ENCODE measurements around the gene C8A.

The C8A gene

DNA sequence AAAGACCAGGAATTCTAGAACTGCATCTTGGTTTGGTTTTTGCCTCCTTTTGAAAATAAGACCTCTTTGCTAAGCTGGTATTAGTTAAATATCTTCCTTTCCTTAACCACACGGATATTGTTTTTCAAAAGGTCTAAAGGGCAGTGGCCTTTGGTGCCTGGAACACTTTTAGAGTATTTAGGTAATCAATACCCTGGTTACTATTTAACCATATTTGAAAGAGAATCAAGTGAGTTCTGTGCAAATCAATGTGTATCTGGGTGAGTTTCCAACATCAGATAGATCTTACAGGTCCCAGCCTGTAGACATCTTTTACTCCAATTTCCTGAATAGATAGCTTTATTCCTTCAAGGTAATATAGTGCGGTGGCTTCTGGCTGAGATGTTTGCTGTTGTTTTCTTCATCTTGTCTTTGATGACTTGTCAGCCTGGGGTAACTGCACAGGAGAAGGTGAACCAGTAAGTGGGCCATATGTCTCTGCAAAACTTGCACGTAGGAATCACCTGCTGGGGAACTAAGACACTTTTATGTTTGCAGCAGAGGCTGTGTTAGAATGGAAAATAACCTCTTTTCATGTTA lies at the start of gene C8A:
Gene C8A (plus strand): TSS at position 277 of the 579 bp plus-strand sequence. CDS start 105 bp downstream, at position 382.
- DNase-seq (ENCODE audit: low spot score): no peak

DNA sequence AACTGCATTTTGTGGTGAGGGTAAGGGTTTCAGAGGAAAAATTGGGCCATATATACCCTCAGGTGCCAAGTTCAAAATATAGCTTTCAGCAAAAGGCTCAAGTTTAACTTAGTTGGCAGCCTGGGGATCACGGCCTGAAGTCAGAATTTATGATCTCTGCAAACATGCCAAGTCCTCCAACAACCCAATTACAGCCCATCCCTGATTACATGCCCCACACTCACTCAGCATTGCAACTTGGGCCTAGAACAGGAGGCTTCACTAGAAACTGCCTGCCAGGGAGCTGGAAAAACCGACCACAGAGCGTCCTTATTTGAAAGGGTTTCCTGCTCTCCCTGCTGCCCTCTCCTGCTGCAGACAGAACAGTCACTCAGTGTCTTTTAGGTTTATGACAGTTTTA lies 47.8 kb upstream of the C8A start:
- no peak for DNase-seq (ENCODE audit: low spot score)

DNA sequence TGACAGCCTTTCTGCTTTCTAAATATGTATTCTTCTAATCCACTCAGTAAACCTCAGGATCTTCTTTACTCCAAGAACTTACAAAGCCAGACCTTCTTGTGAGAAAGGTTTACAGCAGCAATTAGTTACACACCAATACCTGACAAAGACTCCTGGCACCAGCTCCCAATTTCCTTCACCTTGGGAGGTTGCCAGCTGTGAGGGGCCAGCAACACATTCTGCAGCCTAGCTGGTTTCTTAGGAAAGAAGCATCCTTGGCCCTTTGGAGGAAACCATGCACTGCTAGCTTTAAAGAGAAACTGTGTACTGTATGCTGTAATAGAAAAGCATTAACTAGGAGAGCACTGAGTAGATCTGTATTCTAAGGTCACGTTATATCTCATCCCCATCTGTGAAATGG lies 46.2 kb upstream of the C8A start:
- DNase-seq (ENCODE audit: low spot score): no peak

DNA sequence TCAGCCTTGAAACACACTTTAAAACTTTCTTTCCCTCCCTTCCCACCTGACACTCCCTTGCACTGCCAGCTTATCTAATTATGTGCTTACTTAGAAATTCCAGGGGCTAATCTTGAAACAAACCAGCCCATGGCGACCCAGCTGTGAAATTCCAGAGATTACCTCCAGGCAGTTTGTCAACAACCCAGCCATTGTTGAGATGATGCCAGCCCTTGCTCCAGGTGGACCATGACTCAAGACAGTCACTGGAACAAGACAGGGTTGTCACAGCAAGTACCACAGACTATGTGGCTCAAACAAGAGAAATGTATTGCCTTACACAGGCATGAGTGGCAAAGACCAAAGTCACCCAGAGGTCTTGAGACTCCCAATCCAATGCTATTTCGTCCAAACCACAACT lies 43.3 kb upstream of the C8A start:
- DNase-seq (ENCODE audit: low spot score): no peak

DNA sequence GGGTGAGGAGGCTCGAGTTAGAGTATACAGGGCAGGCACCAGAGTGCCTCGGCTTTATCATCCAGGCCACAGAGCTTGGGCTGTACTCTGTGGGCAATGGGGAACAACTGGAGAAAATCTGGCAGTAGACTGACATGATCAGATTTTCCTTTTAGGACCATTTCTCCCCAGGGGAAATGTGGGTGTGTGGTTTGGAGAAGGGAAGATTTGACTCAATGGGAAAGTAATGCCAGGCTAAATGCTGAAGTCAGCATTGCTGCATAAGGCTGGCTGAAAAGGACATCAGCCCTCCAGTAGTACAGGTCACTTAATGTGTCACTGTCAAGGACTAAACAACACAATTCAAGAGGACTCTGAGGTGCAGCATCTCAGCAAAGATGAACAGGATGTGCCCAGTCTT lies 40.4 kb upstream of the C8A start:
- no peak for DNase-seq (ENCODE audit: low spot score)

DNA sequence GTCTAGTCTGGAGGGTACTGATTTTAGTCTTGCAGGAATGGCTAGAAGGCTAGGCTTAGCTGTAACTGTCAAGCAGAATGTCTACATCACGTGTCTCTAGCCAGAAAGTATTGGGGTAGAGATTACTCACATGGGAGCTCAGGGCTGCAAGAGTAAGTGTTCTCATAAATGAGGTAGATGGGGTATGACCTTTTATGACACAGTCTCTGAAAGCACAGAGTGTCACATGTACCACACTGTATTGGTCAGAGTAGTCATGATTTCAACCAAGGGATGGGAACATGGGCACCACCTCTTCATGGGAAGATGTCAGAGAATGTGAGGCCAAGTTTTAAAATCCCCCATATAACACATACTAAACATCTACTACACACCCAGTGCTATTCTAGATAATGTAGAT lies 38.3 kb upstream of the C8A start:
- no peak for DNase-seq (ENCODE audit: low spot score)

DNA sequence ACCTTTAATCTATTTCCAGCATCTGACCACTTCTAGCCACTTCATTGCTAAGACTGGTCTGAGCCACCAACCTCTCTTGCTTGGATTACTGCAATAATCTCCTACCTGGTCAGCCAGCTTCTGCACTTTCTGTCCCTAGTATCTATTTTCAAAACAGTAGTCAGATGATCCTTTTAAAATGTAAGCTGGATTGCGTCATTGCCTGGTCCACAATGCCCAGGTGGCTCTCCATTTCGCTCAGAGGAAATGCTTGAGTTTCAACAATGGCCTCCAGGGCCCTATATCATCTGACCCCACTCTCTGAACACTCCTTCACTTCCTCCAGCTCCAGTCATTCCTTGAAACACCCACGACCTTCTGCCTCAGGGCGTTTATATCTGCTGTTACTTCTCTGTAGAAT lies 37.7 kb upstream of the C8A start:
- no peak for DNase-seq (ENCODE audit: low spot score)

DNA sequence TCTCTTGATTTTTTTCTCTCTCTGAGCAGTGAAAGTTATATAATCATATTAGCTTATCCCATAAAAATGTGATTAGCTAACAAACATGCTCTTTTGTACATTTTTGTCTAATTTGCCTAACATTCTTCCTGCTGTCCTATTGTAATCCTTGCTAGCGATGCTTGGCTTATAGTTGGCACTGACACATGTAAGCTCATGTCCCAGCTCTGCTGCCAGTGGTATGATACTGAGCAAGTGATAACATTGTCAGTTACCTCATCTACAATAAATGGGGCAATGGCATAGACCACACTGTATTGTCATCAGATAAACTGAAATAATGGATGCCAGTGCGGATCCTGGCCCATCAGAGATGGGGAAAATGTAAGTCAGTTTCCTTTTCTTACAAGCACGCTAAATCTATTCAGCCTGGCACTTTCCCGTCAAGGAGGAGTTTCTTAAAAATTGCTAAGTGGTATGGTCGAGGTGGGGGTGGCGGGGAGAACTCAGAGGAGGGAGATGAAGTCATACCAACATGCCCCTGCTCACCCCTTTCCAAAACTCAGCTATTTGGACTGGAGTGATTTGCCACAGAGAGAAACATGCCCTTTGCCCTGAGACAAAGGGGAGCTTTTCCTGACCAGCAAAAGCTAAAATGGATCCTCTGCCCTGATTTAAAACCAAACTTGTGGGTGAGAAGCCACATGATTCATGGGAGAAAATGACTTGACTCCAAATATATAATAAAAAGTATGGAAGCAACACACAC lies 36.7 kb upstream of the C8A start:
- no peak for DNase-seq (ENCODE audit: low spot score)

DNA sequence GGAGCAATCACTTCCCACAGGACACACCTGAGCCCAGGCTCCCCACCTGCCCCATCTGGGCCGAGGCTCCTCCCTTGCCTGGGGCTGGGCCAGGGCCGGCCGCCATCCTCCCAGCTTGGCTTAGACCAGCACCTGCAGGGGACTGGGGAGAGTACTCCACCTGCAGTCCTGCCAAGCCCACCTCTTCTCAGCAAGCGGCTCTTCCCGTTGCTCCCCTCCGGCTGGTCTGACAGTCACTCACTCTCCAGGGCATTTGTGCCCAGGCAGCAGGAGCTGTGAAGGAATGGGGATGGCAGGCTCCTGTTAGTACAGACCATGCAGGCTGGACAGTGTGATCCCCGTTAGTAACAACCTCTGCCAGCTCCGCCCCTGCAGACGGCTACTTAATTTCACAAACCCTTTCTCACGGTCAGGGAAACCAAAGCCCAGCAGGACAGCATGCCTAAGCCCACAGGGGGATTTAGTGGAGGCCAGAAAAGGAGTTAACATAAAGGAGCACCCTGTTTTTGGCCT lies 35.2 kb upstream of the C8A start, which contains the start of gene FYB2:
Gene FYB2 (minus strand): TSS at position 18 of the 513 bp plus-strand sequence. CDS start 114 bp downstream, outside the sequence.
- no peak for DNase-seq (ENCODE audit: low spot score)

DNA sequence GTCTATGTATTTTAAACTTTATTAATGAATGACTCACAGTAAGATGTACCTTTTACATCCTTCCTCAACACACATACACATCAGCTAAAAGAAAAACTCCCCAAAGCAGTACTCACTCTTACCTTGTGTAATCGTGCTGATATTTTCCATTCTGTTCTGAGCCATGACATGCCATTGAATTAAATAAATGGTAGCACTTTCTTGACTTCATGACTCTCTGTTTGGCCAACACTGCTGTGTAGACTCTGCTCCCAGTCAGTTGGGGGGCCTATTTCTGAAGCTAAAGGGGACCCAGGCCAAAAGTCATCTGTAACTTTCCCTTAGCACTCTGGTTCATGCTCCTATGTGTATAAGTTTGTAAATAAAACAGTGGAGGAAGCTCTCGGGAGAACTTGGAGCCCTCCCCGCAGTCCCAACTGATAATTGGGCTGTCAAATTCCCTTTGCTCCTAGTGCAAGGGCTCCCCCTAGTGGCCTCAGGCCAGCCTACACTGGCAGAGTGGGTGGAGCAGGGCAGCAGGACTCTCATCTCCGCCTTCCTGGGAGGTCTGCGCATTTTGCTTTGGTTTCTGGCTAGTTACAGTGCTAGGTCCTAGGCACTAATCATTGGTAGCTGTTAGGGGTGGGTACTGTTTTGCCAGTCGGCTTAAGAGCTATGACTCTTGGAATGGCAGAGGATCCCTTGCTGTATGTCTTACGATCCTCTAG lies 33.7 kb upstream of the C8A start:
- DNase-seq (ENCODE audit: low spot score): peak; percentile 66

DNA sequence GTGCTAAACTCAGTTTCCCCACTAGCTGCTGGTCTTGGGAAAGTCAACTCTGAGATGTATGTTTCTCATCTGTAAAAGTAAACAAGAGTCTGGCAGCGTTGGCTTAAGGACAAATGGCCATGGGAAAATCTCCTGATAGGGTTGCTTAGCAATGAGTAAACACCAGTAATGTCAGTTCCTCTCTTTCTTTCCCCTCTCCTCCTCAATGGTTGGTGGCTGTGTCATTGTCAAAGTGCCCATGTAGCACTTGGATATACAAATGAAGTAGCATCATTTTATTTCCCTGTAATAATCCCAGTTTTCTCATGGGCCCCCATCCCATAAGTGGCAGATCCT lies 33.2 kb upstream of the C8A start:
- no peak for DNase-seq (ENCODE audit: low spot score)

DNA sequence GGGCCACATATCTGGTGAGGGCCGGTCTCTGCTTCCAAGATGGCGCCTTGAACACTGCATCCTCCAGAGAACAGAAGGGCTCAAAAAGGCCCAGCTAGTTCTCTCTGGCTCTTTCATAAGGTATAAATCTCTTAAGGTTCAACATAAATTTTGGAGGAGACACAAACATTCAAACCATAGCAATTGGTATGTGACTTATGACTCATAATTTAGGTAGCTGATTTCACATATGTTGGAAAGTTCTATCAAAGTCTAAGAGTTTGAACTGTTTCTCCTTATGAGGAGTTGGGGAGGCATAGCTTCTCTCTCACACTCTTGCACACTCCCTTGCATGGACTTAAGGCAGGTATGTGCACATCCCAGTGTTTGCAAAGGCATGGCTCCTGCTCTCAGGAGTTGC lies 30.3 kb upstream of the C8A start:
- no peak for DNase-seq (ENCODE audit: low spot score)

DNA sequence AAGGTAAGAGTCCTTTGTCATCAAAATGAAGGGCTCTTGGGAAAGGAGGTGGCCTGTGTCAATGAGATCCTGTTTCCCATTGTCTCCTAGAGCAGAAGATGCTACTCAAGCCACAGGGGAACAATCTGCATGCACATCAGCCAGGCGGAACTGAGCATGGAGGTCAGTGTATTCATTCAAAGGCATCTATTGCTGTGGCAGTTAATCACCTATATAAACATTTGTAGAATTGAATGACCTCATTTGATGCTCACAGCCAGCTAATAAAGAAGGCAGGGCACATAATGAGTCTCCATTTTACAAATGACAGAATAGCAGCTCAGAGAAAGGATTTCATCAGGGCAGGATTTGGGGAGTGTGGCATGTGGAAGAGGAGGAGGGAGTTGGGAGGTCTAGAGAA lies 29.7 kb upstream of the C8A start:
- DNase-seq (ENCODE audit: low spot score): no peak

DNA sequence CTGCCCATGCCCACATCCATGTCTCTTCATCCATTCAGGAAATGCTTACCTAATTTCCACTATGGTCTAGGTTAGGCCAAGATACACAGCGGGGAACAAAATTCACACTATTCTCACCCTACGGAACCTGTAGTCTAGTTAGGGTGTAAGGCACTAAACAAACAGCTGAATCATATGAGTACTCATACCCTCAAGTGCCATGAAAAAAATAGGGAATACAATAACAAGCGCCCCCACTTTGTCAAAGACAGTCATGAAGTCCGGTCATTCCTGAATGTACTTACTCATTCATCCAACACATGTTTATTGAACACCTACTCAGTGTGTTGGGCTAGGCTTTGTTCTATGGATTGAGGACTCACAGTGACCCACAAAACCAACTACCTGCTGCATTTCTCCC lies 29.2 kb upstream of the C8A start:
- no peak for DNase-seq (ENCODE audit: low spot score)

DNA sequence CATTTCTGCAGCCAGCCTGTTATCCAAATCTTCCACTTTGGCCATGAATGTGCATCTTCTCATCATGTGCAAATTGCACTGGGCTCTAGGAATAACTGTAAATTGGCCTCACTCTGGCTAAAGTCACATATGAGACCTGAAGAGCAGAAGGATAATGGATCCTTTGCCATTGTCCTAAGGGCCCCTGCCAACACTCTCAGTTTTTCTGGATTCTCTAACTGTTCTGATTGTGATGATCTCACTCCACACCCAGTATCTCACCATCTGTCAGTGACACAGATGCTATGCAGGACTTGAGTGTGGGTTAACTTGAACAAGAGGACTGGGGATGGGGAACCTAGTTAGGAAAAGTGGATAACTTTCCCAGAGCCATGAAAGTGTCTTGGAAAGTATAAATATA lies 26.9 kb upstream of the C8A start:
- DNase-seq (ENCODE audit: low spot score): no peak

DNA sequence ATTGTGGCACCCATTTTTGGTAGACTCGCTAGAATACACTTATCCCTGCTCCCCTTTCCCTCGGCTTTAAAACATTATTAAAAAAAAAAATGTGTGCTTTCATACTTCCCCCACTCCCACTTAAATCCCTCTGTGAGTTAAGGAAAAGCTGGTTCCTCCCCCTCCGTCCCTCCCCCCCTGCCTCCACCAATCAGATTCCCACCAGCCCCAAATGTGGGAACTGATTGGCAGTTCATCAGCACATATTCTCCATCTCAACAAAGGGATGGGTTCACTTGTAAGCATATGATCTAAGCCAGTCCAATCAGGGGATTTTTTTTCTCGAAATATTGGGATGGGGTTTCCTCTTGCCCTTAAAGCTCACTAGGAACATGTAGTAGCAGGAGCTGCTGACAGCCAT lies 24.5 kb upstream of the C8A start:
- no peak for DNase-seq (ENCODE audit: low spot score)

DNA sequence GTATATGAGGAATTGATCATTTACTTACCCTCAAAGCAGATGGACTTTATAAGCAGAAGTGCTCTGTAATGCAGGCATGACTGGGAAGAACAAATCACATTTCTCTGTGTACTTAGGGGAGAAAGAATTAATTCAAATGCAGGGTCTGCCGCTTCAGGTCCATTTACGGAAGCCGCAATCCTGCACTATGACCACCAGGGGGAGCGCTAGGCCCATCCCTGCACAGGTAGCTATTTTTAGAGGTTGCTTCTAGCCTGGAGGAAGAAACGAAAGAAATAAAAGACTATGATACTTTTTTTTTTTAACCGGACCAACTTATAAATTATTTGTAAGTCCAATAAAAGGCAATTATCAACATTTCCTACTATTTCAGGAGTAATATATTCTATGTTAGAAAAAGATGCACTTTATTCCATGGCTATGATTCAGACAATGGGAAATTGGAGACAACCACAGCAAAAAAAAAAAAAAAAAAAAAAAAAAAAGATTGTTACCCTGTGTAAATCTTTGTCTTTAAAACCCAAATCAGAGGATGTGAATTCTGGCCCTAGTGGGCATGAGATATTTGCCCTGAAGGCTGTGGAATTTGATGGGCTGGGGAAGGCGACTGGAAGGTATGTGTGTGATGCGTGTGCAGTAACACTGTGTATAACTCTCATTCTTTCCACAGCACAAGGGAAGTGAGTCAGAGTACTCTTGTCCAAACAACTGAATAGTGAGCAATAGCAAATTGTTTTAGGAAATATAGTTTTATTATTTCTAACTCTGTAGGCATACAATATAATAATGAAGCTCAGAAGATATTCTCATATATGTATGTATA lies 22.5 kb upstream of the C8A start:
- DNase-seq (ENCODE audit: low spot score): peak; percentile 53

DNA sequence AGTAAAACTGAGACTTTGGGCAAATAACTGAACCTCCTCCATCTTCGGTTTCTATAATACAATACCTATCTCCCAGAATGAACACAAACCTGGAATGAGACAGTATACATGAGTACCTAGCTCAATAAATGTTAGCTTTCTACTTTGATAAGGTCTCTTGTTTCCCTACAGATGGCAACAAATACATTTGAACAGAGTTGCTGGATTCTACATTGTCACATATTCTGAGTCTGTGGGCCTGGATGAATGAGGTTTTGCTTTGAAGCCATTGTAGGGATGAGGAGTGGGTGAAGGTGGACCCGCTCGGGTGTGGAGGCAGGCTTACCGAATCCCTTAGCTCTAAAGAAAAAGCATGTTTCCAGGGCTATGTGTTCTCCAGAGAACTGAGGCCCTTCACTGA lies 21.5 kb upstream of the C8A start:
- no peak for DNase-seq (ENCODE audit: low spot score)

DNA sequence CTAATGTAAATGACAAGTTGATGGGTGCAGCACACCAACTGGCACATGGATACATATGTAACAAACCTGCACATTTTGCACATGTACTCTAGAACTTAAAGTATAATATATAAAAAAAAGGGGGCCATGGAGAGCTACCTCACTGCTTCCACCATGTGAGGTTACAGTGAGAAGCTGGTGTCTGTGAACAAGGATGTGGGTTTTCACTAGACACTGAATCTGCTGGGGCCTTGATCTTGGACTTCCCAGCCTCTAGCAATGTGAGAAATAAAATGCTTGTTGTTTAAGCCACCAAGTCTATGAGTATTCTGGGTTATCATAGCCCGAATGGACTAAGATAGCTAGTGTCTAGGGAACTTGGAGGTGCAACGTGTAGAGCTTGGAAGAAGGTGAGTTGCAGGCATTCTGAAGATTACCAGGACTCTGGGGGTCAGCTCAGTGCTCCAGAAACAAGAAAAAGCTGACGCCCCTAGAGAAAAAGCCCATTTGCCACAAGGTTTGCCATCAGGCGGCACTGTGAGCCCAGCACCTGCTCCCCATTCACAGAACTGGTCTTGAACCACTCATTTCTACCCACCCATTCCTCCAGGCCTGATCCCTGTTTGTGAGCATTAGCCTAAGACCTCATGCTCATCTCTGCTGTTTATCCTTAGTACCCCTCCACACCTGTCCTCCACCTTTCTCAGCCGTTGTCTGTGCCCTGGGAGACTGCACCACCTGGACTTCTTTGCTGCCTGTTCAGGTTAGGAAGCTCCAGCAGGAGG lies 20.3 kb upstream of the C8A start:
- DNase-seq (ENCODE audit: low spot score): no peak

DNA sequence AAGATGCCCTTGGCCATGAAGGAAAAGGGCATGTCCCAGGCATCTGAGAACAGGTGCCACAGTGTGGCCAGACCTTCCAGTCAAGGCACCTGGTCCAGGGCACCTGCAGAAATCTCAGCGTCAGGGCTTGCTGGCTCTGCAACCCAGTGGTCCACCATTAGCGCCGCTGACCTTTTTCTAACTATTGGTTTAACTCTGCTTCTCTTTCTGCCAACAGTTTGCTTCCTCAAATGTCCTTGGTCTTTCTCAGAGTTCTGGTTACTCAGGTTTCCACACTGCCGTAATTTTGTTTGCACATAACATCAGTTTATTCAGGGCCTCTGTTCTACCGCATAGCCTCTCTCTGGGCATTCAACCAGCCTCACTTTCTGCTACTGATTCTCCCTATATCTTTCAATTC lies 18.9 kb upstream of the C8A start:
- no peak for DNase-seq (ENCODE audit: low spot score)

DNA sequence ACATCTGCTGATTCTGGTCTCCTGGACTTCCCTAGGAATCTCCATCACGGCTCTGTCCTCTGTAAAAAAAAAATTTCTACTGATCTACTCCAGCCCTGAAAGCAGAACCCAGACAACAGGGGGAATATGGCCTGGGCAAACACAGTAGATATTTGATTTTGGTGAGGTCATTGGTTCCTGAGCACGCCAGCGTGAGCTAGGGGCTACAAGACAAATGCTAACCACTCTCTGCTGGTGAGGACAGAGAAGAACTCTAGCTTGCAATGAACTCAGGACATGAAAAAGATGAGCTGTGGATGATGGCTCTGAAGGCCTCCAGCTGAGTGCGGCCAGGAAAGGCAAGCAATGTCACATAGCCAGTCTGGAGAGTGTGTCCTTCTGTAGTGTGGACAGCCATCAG lies 18.2 kb upstream of the C8A start:
- no peak for DNase-seq (ENCODE audit: low spot score)
